H9 (cell line): ENCODE results near the gene TRAF3IP1. TPM values are rescaled to one million over a fixed set of nuclear protein-coding genes. Genes with fewer than 3 reads are reported as not detected.

Source experiments
- DNase-seq: peaks from one replicate; pipeline ENCODE4 v3.0.0-alpha.2; 2017
- H2AFZ ChIP-seq: one replicate; pipeline ENCODE4 v1.6.1; 2013; ENCODE audit warnings: mild to moderate bottlenecking, low read length, control low read depth, moderate library complexity
- H2AK5ac ChIP-seq: 2 replicates; pipeline ENCODE4 v1.6.1; 2013; ENCODE audit warnings: low read length, control low read depth, mixed read lengths; ENCODE audit not compliant: insufficient read length
- H2BK120ac ChIP-seq: one replicate; pipeline ENCODE4 v1.6.1; 2013; ENCODE audit warnings: low read depth, mild to moderate bottlenecking, low read length, control low read depth, inconsistent platforms; ENCODE audit not compliant: poor library complexity, severe bottlenecking
- H2BK12ac ChIP-seq: 2 replicates; pipeline ENCODE4 v1.6.1; 2013; ENCODE audit warnings: low read length, control low read depth, mixed read lengths, low read depth; ENCODE audit not compliant: insufficient read length
- H2BK15ac ChIP-seq: 2 replicates; pipeline ENCODE4 v1.6.1; 2013; ENCODE audit warnings: low read depth, low read length, control low read depth
- H2BK20ac ChIP-seq: one replicate; pipeline ENCODE4 v1.6.1; 2013; ENCODE audit warnings: low read depth, mild to moderate bottlenecking, low read length, control low read depth, inconsistent platforms; ENCODE audit not compliant: poor library complexity, severe bottlenecking
- H2BK5ac ChIP-seq: 2 replicates; pipeline ENCODE4 v1.6.1; 2013; ENCODE audit warnings: low read length, control low read depth, mixed read lengths; ENCODE audit not compliant: insufficient read length
- H3K14ac ChIP-seq: 2 replicates; pipeline ENCODE4 v1.6.1; 2013; ENCODE audit warnings: low read length, control low read depth; ENCODE audit not compliant: insufficient read depth
- H3K18ac ChIP-seq: 2 replicates; pipeline ENCODE4 v1.6.1; 2013; ENCODE audit warnings: low read depth, mild to moderate bottlenecking, mixed read lengths, low read length, control low read depth; ENCODE audit not compliant: insufficient read length
- H3K23ac ChIP-seq: 2 replicates; pipeline ENCODE4 v1.6.1; 2013; ENCODE audit warnings: low read length, control low read depth, mixed read lengths, low read depth; ENCODE audit not compliant: insufficient read length
- H3K23me2 ChIP-seq: 2 replicates; pipeline ENCODE4 v1.6.1; 2013; ENCODE audit warnings: low read depth, mild to moderate bottlenecking, mixed read lengths, low read length, control low read depth; ENCODE audit not compliant: insufficient read length, poor library complexity, severe bottlenecking
- H3K27ac ChIP-seq: 2 replicates; pipeline ENCODE4 v1.5.1; 2013; ENCODE audit warnings: low read length, control low read depth, mixed read lengths, low read depth; ENCODE audit not compliant: insufficient read length
- H3K27me3 ChIP-seq: 2 replicates; pipeline ENCODE4 v1.6.1; 2013; ENCODE audit warnings: low read length, control low read depth, inconsistent platforms; ENCODE audit not compliant: insufficient read depth
- H3K4ac ChIP-seq: 2 replicates; pipeline ENCODE4 v1.6.1; 2013; ENCODE audit warnings: low read depth, mild to moderate bottlenecking, control low read depth, inconsistent platforms, low read length, moderate library complexity
- H3K4me1 ChIP-seq: 2 replicates; pipeline ENCODE4 v1.6.1; 2013; ENCODE audit warnings: low read length, control low read depth, inconsistent platforms; ENCODE audit not compliant: insufficient read depth
- H3K4me2 ChIP-seq: 2 replicates; pipeline ENCODE4 v1.6.1; 2013; ENCODE audit warnings: low read length, control low read depth, mixed read lengths; ENCODE audit not compliant: insufficient read length, insufficient read depth
- H3K56ac ChIP-seq: 2 replicates; pipeline ENCODE4 v1.6.1; 2013; ENCODE audit warnings: low read depth, mild to moderate bottlenecking, mixed read lengths, low read length, control low read depth; ENCODE audit not compliant: insufficient read length
- H3K79me1 ChIP-seq: 2 replicates; pipeline ENCODE4 v1.6.1; 2013; ENCODE audit warnings: low read depth, mild to moderate bottlenecking, moderate library complexity, low read length, control low read depth, inconsistent platforms; ENCODE audit not compliant: insufficient read depth, poor library complexity, severe bottlenecking
- H3K79me2 ChIP-seq: 2 replicates; pipeline ENCODE4 v1.6.1; 2013; ENCODE audit warnings: low read length, control low read depth, inconsistent platforms; ENCODE audit not compliant: insufficient read depth
- H3K9ac ChIP-seq: 2 replicates; pipeline ENCODE4 v1.6.1; 2013; ENCODE audit warnings: low read length, control low read depth, mixed read lengths; ENCODE audit not compliant: insufficient read length; ENCODE audit errors: extremely low read depth
- H3K9me3 ChIP-seq: one replicate; pipeline ENCODE4 v1.6.1; 2013; ENCODE audit warnings: low read depth, low read length, inconsistent platforms; ENCODE audit not compliant: control insufficient read depth
- H3T11ph ChIP-seq: one replicate; pipeline ENCODE4 v1.6.1; 2013; ENCODE audit warnings: mild to moderate bottlenecking, low read length, control low read depth, inconsistent platforms
- H4K20me1 ChIP-seq: one replicate; pipeline ENCODE4 v1.6.1; 2013; ENCODE audit not compliant: control insufficient read depth, insufficient read length, insufficient read depth
- H4K5ac ChIP-seq: 2 replicates; pipeline ENCODE4 v1.6.1; 2013; ENCODE audit warnings: low read depth, mild to moderate bottlenecking, mixed read lengths, low read length, control low read depth; ENCODE audit not compliant: insufficient read length
- H4K8ac ChIP-seq: replicated peaks from 2 replicates; pipeline ENCODE4 v1.6.1; 2013; ENCODE audit warnings: low read length, control low read depth, mixed read lengths, low read depth; ENCODE audit not compliant: insufficient read length
- H4K91ac ChIP-seq: 2 replicates; pipeline ENCODE4 v1.6.1; 2013; ENCODE audit warnings: low read depth, mild to moderate bottlenecking, moderate library complexity, mixed read lengths, low read length, control low read depth; ENCODE audit not compliant: insufficient read length
- H3K27ac Mint-ChIP-seq, 3 experiments: 2 replicates in 2 of 3; 3 replicates in 1 of 3; pipeline ENCODE4 v1.8.0; 2020 to 2021; ENCODE audit warnings: mixed read lengths in 3 of 3, mild to moderate bottlenecking in 1 of 3, moderate library complexity in 1 of 3
- H3K27me3 Mint-ChIP-seq: 2 replicates; pipeline ENCODE4 v1.8.0; 2021; ENCODE audit warnings: low read depth, mild to moderate bottlenecking, moderate library complexity, mixed read lengths
- H3K36me3 Mint-ChIP-seq, 3 experiments: 2 replicates in 2 of 3; 3 replicates in 1 of 3; pipeline ENCODE4 v1.8.0; 2020 to 2021; ENCODE audit warnings: low read depth in 3 of 3, mixed read lengths in 3 of 3; ENCODE audit not compliant: insufficient read depth in 1 of 3
- H3K4me1 Mint-ChIP-seq, 2 experiments: 2 replicates each; pipeline ENCODE4 v1.8.0; 2020; ENCODE audit warnings: mixed read lengths in 2 of 2
- H3K4me3 Mint-ChIP-seq, 2 experiments: 2 replicates in 1 of 2; 3 replicates in 1 of 2; pipeline ENCODE4 v1.8.0; 2020 to 2021; ENCODE audit warnings: mild to moderate bottlenecking in 2 of 2, mixed read lengths in 2 of 2, moderate library complexity in 1 of 2
- H3K9me3 Mint-ChIP-seq, 2 experiments: 2 replicates in 1 of 2; 3 replicates in 1 of 2; pipeline ENCODE4 v1.8.0; 2020; ENCODE audit warnings: mild to moderate bottlenecking in 2 of 2, mixed read lengths in 2 of 2, moderate library complexity in 1 of 2
- WGBS: extraction: QIAGEN DNeasy Blood & Tissue Kit; methylation state at CpG from one replicate; pipeline ENCODE4 v1.1.7; 2013; ENCODE audit warnings: missing lambda C conversion rate, low lambda C conversion rate, mixed read lengths; ENCODE audit not compliant: insufficient read length; ENCODE audit errors: extremely low coverage; 5-methylcytosine and 5-hydroxymethylcytosine counted together
- total RNA-seq: library from RNA; stranded (reverse); gene quantifications from 2 replicates; pipeline ENCODE4 v1.2.1, GENCODE V29; 2021
- TF ChIP-seq, protein P1 (sequence below): fragments of 200-600 bp; sonication (generic); conservative IDR thresholded peaks from 3 replicates; pipeline ENCODE4 v1.8.0; 2021; ENCODE audit warnings: antibody characterized with exemption, mild to moderate bottlenecking

TRAF3IP1 gene
- total RNA-seq, 1 experiment from 2014 or later: 16.4 TPM

DNA sequence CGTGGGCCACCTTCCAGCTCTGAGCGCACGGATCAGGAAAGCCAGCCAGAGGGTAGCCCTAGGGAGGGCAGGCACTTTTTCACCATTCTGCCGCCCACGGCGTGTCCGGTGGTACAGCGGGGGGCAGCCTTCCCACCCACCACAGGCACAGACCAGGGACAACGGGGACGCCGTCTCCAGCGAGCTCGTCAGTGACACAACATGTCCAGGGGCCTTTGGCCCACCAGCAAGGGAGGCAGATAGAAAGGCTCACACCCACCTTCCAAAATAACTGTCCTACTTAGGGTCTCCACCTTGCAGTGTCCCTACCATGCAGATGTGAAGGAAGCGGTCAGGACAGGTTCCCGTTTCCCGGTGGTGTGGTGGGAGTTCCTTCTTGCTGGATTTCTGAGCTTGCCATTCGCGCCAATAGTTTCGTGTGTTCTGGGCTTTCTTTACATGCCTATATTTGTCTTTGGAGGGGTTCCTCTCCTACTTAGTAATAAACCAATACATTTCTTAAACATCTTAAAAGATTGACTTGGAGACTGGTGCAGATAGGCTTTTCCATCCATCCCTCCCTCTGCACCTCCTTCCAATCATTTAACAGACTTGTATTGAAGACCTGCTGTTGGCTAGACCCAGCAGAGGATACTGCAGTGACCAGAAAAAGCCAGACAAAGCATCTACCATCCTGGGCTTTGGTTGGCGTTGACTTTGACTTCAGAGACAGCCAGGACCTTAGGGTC lies 107.3 kb downstream of the TRAF3IP1 start:
- H3K23ac ChIP-seq: no peak overlapping the region
- peak overlapping the region; percentile 33 for H3K9ac ChIP-seq
- H2BK20ac ChIP-seq: no peak overlapping the region
- no peak overlapping the region for H2AFZ ChIP-seq
- no peak overlapping the region for H3K18ac ChIP-seq
- H2BK5ac ChIP-seq: no peak overlapping the region
- no peaks in the 10 kb centered on the region for H3K27me3 ChIP-seq
- H3K56ac ChIP-seq: no peak overlapping the region
- WGBS: no CpG with 5 or more reads among the region's 20 CpGs
- peaks cover 16 to 26% (median 20%) of the 10 kb centered on the region in 3 experiments for H3K36me3 Mint-ChIP-seq
- H4K5ac ChIP-seq: no peak overlapping the region
- H3K4ac ChIP-seq: no peak overlapping the region
- H3T11ph ChIP-seq: no peak overlapping the region
- TF ChIP-seq, protein P1, sequence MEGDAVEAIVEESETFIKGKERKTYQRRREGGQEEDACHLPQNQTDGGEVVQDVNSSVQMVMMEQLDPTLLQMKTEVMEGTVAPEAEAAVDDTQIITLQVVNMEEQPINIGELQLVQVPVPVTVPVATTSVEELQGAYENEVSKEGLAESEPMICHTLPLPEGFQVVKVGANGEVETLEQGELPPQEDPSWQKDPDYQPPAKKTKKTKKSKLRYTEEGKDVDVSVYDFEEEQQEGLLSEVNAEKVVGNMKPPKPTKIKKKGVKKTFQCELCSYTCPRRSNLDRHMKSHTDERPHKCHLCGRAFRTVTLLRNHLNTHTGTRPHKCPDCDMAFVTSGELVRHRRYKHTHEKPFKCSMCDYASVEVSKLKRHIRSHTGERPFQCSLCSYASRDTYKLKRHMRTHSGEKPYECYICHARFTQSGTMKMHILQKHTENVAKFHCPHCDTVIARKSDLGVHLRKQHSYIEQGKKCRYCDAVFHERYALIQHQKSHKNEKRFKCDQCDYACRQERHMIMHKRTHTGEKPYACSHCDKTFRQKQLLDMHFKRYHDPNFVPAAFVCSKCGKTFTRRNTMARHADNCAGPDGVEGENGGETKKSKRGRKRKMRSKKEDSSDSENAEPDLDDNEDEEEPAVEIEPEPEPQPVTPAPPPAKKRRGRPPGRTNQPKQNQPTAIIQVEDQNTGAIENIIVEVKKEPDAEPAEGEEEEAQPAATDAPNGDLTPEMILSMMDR: no peak
- no peaks in the 10 kb centered on the region for H3K4me1 ChIP-seq
- H2AK5ac ChIP-seq: no peak overlapping the region
- H3K9me3 Mint-ChIP-seq: peaks cover 0 to 8% of the 10 kb centered on the region in 2 experiments; a peak in 2 of 5 replicates
- no peak overlapping the region for H4K8ac ChIP-seq
- peak overlapping the region; percentile 48; the same call in 1 of the 2 replicates for H3K14ac ChIP-seq
- H3K27me3 Mint-ChIP-seq: no peaks in the 10 kb centered on the region; the same call in 1 of the 2 replicates
- H4K20me1 ChIP-seq: no peaks in the 10 kb centered on the region
- no peak overlapping the region for H4K91ac ChIP-seq
- peak overlapping the region; percentile 81 for H3K4me2 ChIP-seq
- peaks cover 6% of the 10 kb centered on the region for H3K79me1 ChIP-seq
- H2BK120ac ChIP-seq: no peak overlapping the region
- H3K9me3 ChIP-seq: no peaks in the 10 kb centered on the region
- no peak for DNase-seq
- H3K4me1 Mint-ChIP-seq: peaks cover 17 to 19% of the 10 kb centered on the region in 2 experiments
- H3K27ac ChIP-seq: no peak overlapping the region
- no peak overlapping the region for H2BK15ac ChIP-seq
- peaks cover 32% of the 10 kb centered on the region; the same call in 1 of the 2 replicates for H3K79me2 ChIP-seq
- peak overlapping the region; percentile 90 to 96 for H3K4me3 Mint-ChIP-seq
- no peak overlapping the region for H2BK12ac ChIP-seq
- peaks cover 7% of the 10 kb centered on the region for H3K23me2 ChIP-seq
- H3K27ac Mint-ChIP-seq: peak overlapping the region; percentile 36 to 93 (median 70); a peak in 4 of 7 replicates
